Epidermal melanocyte (primary cell): Measurements from ENCODE around the gene RASA4B.
"Not testable (repeated sequence)": the region's sequence is repeated elsewhere in the genome, so short reads cannot be mapped to it uniquely, and the experiment has no call there.

Source experiments
- DNase-seq: peaks from one replicate; pipeline ENCODE4 v3.0.0; 2011; ENCODE audit warnings: low spot score; ENCODE audit not compliant: insufficient read length

Gene RASA4B

DNA sequence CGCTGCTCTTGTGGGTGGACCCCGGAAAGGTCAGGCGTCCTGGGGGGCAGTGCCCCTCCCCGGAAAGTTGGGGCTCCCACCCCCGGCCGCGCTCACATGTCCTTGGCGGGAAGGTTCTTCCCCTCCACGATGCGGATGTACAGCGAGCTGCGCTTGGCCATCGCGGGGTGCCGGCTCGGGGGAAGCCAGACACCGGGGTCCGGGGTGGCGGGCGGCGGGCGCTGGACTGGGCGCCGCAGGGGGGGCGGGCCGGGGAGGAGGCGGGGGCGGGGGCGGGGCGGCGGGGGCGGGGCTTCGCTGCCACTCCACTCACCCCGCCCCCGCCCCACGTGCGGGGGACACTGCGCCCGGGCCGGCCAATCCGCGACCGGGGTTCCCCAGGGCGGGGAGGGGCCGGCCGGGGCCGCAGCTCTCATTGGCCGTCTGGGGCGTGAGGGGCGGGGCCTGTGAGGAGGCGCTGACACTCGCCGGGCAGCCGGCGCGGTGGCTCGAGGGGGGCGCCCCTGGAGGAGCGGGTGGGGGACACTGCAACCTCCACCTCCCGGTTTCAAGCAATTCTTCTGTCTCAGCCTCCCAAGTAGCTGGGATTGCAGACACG is at the start of gene RASA4B:
Gene RASA4B (minus strand): TSS at position 228 of the 598 bp plus-strand sequence. CDS start 67 bp downstream, at position 161.
- DNase-seq, result not testable (repeated sequence)

DNA sequence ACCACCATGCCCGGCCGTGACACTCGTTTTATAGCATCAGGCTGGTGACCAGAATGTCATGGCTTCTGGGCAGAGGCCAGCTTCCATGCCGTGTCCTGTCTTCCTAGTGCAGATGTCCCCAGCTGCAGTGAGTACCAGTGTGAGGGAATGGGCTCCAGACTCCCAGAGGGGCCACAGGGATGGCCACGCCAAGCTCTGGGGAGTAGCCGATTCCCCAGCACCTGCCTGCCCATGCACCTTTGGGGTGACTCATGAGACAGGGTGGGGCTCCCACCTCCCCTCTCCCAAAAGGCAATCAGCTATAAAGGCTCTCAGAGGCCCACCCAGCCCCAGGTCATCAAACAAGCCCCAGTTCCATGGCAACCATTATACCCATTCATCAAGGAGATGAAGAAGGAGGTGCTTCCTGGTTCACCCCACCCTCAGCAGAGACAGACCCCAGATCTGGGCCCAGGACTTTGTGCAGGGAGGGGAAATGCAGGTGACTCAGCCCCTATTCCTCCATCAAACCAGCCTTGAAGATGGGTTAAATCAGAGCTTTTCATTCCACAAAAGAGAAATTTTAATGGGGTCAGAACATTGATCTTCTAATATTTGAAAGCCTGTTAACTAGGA is 33.3 kb upstream of the RASA4B start, which contains the start of gene SPDYE2:
Gene SPDYE2 (plus strand): TSS at position 419 of the 615 bp plus-strand sequence. CDS start 2,030 bp downstream, outside the sequence.
- not testable (repeated sequence) for DNase-seq

DNA sequence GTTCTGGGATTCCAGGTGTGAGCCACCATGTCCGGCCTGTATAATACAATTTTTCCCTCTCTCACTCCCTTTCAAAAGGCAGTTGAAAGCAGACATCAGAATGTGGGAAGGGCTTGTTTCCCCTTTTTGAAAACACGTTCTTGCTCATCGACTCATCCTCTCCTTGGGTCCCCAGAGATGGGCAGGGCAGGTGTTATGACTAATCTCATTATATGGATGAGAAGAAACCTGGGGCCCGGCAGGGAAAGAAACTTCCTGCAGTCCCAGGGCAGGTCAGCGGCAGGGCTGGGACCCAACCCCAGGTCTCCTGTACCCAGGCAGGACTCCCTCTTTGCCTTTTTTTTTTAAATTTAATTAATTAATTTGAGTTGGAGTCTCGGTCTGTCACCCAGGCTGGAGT is 28.8 kb upstream of the RASA4B start:
- not testable (repeated sequence) for DNase-seq

DNA sequence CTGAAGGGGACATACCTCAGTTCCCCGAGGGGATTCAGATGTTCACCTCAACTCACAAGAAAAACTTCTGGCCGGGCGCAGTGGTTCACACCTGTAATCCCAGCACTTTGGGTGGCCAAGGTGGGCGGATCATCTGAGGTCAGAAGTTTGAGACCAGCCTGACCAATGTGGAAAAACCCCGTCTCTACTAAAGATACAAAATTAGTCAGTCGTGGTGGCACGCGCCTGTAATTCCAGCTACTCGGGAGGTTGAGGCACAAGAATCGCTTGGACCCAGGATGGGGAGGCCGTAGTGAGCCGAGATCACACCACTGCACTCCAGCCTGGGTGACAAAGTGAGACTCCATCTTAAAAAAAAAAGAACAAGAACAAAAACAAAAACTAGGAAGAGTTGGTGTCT is 27.7 kb upstream of the RASA4B start:
- DNase-seq, result not testable (repeated sequence)

DNA sequence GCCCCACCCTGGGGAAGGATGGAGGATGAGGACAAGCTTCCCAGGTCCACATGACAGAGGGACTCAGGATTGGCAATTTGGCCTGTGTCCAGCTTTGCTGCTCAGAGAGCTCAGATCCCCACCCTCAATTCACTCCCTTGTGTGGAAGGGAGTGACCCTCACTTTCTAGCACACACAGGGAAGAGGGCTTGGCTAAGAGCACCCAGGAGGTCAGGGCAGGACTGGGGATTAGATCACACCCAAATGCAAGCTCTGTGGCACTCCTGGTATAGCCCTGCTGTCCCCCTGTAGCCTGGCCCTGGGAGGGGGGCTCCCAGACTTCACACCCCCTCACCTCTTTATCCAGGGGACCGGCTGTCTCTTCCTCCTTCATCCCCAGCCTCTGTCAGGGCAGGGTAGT is 26.8 kb upstream of the RASA4B start:
- not testable (repeated sequence) for DNase-seq

DNA sequence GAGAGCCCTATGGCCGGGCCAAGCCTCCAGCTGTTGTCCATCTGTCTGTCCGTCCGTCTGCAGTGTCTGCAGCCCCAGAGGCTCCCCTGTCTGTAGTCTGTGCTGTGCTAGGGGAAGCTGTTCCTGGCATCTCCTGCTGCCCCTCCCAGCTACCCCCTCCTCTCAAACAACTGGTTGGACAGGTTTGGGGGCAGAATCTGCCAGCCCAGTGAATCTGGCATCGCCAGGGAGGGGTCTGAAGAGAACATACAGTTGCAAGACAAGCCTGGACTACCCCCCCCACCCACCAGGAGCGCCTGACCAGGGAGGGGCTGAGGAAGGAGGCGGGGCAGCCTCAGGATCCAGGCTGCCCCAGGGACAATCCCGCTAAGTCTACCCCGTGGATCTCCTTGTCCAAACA is 26.0 kb upstream of the RASA4B start, which contains the start of gene UPK3BL2:
Gene UPK3BL2 (minus strand): TSS at position 101 of the 400 bp plus-strand sequence. CDS start 60 bp downstream, at position 41.
- DNase-seq, result not testable (repeated sequence)

DNA sequence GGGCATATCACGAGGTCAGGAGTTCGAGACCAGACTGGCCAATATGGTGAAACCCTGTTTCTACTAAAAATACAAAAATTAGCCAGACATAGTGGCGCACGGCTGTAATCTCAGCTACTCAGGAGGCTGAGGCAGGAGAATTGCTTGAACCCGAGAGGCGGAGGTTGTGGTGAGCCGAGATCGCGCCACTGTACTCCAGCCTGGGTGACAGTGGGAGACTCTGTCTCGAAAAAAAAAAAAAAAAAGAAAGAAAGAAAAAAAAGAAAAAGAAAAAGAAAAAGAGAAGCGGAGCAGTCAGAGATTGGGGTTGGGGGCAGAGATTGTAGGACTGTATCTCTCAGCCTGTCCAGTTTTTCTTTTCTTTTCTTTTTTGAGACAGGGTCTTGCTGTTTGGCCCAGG is 25.2 kb upstream of the RASA4B start:
- not testable (repeated sequence) for DNase-seq

DNA sequence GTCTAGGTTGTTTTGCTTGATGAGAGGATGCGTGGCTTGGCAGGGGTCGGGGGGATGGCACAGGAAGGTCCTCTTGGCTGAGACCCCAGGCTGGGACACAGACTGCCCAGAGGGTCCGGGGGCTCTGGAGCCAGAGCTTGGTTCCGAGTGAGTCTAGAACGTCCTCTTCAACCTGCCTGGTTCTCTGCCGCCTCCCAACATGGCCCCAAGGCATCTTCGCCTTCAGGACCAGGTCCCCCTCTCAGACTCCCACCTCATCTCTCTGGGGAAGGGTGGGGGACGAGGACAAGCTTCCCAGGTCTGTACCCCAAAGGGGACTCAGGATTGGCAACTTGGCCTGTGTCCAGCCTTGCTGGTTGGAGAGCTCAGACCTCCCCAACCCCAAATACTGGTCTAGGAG is 24.5 kb upstream of the RASA4B start:
- DNase-seq, result not testable (repeated sequence)

DNA sequence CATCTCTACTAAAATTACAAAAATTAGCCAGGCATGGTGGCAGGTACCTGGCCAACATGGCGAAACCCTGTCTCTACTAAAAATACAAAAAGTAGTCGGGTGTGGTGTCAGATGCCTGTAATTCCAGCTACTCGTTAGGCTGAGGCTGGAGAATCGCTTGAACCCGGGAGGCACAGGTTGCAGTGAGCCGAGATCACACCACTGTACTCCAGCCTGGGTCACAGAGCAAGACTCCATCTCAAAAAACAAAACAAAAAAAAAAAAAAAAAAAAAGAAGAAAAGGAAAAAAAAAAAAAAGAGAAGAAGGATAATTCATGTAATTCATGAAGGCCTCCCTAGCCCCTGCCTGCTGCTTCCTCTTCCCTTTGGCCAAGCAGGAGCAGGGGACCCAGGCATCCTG is 23.0 kb upstream of the RASA4B start:
- DNase-seq, result not testable (repeated sequence)

DNA sequence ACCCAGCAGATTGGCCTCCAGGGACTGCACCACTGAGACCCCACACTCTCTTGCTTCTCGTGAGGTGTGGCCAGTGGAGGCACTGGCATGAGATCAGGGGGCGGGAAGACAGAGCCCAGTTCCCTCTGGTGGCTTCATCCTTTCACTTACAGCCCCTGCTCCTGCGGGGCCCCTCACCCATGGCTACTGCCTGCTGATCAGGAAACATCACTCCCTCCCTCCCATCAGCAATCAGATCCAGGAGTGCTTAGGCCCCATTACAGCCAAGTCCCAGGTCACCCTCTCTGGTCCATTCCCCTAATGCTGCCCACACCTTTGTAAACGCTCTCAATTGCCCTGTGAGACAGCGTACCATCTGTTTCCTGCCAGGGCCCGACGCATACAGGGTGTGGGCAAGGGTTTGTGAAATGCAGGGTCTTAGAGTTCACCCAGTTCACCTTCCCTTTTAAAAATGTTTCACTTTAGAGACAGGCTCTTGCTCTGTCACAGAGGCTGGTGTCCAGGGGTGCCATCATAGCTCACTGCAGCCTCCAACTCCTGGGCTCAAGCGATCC is 17.6 kb upstream of the RASA4B start:
- DNase-seq, result not testable (repeated sequence)

DNA sequence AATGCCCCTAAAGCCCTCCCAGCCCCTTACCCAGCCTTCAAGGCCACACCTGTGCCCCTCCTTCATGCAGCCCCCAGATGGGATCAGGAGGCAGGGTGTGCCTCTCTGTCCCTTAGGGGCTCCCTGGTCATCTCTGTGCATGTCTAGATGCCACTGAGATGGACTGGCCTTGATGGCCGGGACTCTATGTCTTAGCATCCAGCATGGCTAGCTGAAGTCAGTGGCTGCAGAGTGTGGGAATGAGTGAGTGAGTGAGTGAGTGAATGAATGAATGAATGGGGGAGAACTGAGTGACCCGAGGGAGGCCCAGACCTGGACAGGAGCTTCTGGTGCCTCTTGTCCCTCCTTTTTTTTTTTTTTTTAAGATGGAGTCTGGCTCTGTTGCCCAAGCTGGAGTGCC is 14.6 kb upstream of the RASA4B start:
- DNase-seq, result not testable (repeated sequence)

DNA sequence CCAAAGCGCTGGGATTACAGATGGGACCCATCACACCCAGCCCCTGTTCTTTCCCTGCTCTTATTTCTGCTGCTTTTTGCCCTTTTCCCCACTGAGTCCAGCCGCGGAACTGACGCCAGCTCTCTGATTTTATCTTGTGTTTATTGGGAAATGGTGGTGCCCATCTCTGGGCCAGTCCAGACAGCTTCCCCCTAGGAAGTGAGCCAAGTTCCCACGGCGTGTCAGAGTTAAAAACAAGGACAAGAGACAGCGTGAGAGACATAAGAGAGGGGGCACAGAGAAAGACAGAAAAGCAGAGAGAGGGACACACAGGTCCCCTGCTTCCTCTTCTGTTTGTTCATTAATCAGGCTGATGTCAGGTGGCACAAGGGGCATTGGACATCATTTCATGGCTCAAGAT is 14.0 kb upstream of the RASA4B start:
- DNase-seq, result not testable (repeated sequence)

DNA sequence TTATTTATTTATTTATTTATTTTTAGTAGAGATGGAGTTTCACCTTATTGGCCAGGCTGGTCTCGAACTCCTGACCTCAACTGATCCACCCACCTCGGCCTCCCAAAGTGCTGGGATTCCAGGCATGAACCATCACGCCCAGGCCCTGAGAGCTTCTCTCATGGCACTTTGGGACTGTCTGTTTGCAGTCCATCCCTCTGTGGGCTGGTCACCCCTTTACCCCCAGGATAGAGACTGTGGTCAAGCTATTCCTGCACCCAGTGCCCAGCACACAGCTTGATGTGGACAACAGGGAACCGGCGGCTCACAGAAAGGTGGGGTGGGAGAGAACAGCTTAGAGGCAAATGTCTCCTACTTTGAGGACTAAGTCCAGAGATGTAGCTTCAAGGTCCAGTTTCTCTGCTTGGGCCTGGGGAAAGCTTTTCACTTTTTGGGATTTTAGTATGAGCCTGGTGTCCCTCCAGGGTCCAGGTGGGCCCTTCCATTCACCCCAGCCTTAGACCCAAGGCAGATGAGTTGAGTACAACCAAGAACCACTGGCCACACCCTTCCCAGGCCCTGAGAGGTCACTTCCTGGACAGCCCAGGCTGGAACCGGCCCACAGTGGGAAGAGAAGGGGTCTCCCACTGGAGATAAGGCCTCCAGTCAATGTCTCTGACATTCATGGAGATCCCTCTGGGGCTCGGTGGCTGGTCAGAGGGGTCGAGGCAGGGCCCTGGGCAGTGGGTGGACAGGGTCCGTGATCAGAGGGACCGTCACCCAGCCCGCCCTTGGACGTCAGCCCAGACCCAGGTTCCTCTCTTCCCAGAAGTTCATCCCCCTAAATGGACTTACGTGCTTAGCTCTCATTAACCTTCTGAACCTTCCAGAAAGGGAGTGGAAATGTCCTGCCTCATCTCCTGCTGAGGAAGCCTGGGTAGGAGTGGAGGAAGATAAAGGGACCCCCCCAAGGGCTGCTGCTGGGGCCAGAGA is 10.5 kb upstream of the RASA4B start:
- not testable (repeated sequence) for DNase-seq

DNA sequence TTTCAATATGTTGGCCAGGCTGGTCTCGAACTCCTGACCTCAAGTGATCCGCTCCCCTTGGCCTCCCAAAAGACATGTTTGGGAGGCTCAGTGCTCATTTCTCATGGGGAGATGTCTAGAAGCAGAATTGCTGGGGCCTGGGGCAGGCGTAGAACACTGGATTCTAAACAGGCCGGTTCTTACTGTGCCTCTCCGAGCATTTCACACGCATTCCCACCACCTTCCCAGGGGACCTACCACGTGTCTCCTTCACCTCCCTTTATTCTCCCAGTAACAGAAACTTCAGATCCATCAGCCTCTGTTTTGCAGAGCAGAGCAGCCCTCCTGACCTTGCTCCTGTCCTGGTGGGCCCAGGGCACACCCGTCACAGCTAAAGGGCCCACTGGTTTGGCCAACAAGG is 9.6 kb upstream of the RASA4B start:
- DNase-seq, result not testable (repeated sequence)

DNA sequence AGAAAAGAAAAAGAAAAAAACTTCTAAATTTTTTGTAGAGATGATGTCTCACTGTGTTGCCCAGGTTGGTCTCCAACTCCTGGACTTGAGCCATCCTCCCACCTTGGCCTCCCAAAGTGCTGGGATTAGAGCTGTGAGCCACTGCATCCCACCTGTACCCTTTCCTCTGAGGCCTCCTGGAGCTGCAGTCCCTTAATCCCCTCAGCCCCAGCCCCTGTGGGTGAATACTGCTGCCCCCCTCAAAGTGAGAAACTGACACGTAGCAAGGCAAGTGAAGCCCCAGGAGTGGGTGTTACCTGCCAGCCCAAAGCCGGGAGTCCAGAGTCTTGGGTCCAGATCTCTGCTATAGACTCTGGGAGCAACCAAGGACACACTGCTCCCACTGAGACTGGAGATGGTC is 7.2 kb upstream of the RASA4B start:
- not testable (repeated sequence) for DNase-seq

DNA sequence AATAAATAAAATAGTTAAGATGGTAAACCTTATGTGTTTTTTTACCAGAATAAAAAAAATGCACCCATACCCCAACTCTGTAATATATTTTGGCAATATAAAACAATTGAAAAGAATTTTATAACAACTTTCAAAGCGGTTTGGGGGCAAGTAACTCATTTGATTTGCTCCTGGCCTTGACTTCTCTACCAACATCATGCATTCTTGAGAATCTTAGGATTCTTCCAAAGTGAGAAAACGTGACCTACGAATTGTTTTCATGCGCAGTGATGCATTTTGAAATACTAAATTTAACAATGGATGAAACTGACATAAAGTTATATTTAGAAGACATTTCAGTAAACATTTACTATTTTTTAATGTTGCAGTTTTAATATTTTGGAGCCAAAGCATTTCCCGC is 3.2 kb upstream of the RASA4B start:
- DNase-seq, result not testable (repeated sequence)

DNA sequence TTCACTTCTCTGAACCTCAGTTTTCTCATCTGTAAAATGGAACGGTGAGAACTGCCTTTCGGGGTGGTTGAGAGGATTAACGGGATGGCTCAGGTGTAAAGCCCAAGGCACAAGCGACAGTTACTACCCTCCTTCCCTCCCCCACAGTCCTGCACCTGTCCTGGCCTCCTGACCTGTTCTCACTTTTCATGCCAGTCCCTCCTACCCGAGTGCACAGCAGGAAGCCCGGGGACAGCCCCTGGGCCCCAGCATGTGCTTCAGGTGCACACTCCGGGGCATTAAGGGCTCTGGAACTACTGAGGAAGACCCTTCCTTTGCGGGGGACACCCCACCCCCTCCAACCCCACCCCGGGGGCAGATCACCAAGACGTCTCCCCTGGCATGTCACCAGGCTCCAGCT is 626 bp downstream of the RASA4B start:
- DNase-seq, result not testable (repeated sequence)

DNA sequence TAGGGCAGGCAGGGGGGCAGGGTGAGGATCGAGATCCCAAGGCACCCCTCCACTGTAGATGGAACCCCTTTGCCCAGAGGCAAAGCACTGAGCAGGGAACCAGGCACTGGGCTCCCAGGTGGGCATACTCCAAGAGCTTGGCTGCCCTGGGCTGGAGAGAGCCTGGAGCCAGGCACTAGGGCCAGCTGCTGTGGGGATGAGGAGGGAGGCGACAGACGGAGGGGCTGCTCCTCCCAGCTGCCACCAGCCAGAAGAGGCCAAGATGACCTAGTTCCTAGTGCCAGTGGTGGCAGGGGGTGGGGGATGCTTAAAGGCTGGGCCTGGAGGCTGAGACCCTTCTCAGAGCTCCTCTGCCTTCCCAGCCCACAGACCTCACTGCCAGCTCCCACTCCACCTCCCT is 1.7 kb downstream of the RASA4B start:
- DNase-seq, result not testable (repeated sequence)

DNA sequence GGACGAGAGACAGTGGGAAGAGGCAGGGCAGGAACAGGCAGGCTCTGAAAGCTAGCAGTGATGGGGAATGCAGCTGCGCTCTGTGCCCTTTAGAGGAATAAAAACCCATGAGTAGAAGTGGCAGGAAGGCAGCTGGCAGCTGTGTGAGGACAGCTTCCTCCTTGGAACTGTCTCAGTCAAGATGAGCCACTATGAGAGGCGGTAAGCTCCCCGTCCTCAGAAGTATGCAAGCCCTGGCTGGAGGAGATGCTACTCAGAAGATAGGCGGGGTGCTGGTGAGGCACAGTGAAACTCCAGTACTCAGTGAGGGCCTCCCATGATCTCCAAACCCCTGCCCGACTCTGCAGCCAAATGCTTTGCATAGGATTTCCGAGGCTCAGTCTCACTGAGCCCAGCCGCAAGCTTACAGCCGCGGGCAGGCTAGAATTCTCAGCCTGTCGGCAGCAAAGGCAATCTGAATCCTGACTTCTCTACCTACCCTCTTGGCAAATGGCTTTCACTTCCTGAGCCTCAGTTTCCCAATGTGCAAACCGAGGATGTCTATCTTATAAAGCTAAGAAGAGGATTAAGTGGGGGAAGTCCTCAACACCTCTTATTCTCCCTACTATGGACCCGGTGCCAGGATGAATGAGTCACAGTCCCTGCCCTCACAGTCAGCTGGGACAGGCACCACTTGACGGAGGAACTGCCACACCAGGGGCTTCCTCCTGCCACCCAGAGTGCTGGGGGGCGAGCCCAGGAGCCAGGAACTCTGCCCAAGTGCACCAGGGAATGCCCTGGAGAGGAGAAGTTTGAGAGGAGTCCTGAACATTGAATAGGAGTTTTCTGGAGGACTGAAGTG is 2.5 kb downstream of the RASA4B start:
- DNase-seq, result not testable (repeated sequence)

DNA sequence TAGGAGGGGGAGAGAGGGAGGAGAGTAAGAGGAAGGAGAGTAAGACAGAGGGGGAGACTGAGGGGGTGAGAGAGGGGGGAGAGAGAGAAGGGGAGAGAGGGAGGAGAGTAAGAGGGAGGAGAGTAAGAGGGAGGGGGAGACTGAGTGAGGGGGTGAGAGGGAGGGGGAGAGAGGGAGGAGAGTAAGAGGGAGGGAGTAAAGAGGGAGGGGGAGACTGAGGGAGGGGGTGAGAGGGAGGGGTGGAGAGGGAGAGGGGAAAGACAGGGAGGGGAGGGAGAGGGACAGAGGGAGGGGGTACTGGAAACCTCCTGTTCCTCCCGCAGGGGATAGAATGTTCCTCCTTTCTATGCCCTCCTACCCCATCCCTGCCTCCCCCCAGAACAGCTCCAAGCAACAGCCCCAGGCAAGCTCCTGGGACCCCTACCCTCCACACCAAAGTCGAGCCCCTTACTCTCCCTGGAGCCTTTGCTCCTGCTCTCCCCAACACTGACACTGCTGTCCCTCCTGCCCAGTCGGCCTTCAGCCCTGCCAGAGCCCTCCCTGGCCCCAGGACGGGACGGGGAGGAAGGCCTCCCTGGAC is 4.8 kb downstream of the RASA4B start:
- not testable (repeated sequence) for DNase-seq
